ENCODE results near the gene SH3PXD2B.

SH3PXD2B gene

DNA sequence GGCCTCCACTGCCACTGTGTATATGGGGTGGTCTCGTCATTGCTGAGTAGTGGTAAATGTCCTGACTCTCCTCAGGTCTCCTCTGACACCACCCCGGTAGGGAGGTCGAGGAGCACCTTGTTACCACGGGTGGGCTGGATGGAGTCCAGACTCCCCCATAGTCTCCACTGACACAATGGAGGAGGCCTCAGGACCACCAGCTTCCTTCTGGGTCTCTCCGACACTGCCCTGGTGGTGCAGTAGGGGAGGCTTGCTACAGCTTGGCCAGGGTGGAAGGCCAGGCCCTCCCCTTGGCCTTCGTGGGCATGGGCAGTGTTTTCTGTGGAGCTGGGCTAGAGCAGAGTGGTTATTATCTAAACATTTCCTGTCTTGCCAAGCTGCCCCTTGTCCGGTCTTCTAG lies 15.4 kb upstream of the SH3PXD2B start:
- Histone ChIP-seq H3K27ac (replicated peaks) (no peak overlapping the region), H3K4me3 (replicated peaks; ENCODE audit: insufficient read depth, low read length) (no peak overlapping the region), H3K27me3 (ENCODE audit: insufficient read depth, poor library complexity, severe bottlenecking) (peaks cover 3% of the 10 kb centered on the region)
- DNase-seq (ENCODE audit: low read depth in 1 of 2, low spot score in 1 of 2): no peak
- no peak for TF ChIP-seq SPI1 (IDR thresholded peaks at IDR 0.05; ENCODE audit: borderline replicate concordance, low read depth)
- TF ChIP-seq, protein P1, sequence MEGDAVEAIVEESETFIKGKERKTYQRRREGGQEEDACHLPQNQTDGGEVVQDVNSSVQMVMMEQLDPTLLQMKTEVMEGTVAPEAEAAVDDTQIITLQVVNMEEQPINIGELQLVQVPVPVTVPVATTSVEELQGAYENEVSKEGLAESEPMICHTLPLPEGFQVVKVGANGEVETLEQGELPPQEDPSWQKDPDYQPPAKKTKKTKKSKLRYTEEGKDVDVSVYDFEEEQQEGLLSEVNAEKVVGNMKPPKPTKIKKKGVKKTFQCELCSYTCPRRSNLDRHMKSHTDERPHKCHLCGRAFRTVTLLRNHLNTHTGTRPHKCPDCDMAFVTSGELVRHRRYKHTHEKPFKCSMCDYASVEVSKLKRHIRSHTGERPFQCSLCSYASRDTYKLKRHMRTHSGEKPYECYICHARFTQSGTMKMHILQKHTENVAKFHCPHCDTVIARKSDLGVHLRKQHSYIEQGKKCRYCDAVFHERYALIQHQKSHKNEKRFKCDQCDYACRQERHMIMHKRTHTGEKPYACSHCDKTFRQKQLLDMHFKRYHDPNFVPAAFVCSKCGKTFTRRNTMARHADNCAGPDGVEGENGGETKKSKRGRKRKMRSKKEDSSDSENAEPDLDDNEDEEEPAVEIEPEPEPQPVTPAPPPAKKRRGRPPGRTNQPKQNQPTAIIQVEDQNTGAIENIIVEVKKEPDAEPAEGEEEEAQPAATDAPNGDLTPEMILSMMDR (IDR thresholded peaks at IDR 0.05; ENCODE audit: insufficient read depth, low read length): no peak
- no peak for TF ChIP-seq POLR2AphosphoS5 (IDR thresholded peaks at IDR 0.05; ENCODE audit: low read depth)
- TF ChIP-seq GABPA (IDR thresholded peaks at IDR 0.05; ENCODE audit: low read depth): no peak
- TF ChIP-seq, protein P2, sequence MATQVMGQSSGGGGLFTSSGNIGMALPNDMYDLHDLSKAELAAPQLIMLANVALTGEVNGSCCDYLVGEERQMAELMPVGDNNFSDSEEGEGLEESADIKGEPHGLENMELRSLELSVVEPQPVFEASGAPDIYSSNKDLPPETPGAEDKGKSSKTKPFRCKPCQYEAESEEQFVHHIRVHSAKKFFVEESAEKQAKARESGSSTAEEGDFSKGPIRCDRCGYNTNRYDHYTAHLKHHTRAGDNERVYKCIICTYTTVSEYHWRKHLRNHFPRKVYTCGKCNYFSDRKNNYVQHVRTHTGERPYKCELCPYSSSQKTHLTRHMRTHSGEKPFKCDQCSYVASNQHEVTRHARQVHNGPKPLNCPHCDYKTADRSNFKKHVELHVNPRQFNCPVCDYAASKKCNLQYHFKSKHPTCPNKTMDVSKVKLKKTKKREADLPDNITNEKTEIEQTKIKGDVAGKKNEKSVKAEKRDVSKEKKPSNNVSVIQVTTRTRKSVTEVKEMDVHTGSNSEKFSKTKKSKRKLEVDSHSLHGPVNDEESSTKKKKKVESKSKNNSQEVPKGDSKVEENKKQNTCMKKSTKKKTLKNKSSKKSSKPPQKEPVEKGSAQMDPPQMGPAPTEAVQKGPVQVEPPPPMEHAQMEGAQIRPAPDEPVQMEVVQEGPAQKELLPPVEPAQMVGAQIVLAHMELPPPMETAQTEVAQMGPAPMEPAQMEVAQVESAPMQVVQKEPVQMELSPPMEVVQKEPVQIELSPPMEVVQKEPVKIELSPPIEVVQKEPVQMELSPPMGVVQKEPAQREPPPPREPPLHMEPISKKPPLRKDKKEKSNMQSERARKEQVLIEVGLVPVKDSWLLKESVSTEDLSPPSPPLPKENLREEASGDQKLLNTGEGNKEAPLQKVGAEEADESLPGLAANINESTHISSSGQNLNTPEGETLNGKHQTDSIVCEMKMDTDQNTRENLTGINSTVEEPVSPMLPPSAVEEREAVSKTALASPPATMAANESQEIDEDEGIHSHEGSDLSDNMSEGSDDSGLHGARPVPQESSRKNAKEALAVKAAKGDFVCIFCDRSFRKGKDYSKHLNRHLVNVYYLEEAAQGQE (IDR thresholded peaks at IDR 0.05; ENCODE audit: insufficient replicate concordance, low read depth): no peak

DNA sequence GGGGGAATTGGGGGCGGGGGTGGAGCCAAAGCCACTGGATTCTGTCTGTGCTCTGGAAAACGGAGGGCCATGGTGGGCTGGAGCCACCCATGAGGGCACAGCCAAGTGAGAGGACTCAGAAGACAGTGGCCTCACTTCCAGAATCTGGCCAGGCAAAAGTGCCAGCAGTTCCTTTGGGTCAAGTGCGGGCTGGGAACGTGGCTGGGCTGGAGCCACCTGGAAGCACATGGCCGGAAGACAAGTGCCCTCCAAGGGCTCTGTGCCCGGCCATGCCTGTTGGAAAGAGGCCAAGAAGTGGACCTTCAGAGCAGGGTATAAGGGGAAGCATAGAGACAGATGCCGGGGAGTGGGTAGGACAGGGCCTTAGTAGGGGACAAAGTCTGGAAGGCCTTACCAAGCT lies 11.7 kb upstream of the SH3PXD2B start:
- TF ChIP-seq, protein P1 (IDR thresholded peaks at IDR 0.05; ENCODE audit: insufficient read depth, low read length): no peak
- TF ChIP-seq POLR2AphosphoS5 (IDR thresholded peaks at IDR 0.05; ENCODE audit: low read depth) (no peak), SPI1 (IDR thresholded peaks at IDR 0.05; ENCODE audit: borderline replicate concordance, low read depth) (no peak), GABPA (IDR thresholded peaks at IDR 0.05; ENCODE audit: low read depth) (no peak)
- TF ChIP-seq, protein P2 (IDR thresholded peaks at IDR 0.05; ENCODE audit: insufficient replicate concordance, low read depth): no peak
- Histone ChIP-seq H3K27ac (replicated peaks) (no peak overlapping the region), H3K27me3 (ENCODE audit: insufficient read depth, poor library complexity, severe bottlenecking) (no peaks in the 10 kb centered on the region), H3K4me3 (replicated peaks; ENCODE audit: insufficient read depth, low read length) (no peak overlapping the region)
- DNase-seq (ENCODE audit: low read depth in 1 of 2, low spot score in 1 of 2): no peak

DNA sequence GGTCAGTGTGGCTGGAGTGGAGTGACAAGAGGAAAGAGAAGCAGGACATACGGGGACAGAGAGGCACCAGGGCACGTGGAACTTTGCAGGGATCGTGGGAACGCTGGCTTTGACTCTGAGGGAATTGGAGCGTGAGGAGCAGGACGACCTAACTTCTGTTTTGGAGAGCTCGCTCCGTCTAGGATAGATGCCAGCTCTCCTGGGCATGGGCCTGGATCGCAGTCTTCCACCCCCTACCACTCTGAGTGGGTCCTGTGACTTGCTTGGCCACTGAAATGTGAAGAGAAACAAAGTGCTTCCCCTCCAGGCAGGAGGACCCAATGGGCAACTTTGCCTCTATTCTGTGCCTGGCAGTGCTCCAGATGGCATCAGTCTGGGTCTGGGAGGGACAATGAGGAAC lies 8.7 kb upstream of the SH3PXD2B start:
- H3K27me3 ChIP-seq (ENCODE audit: insufficient read depth, poor library complexity, severe bottlenecking): no peaks in the 10 kb centered on the region
- no peak overlapping the region for H3K4me3 ChIP-seq (replicated peaks; ENCODE audit: insufficient read depth, low read length)
- H3K27ac ChIP-seq (replicated peaks): no peak overlapping the region
- TF ChIP-seq, protein P2 (IDR thresholded peaks at IDR 0.05; ENCODE audit: insufficient replicate concordance, low read depth): no peak
- TF ChIP-seq SPI1 (IDR thresholded peaks at IDR 0.05; ENCODE audit: borderline replicate concordance, low read depth): no peak
- TF ChIP-seq POLR2AphosphoS5 (IDR thresholded peaks at IDR 0.05; ENCODE audit: low read depth): no peak
- TF ChIP-seq, protein P1 (IDR thresholded peaks at IDR 0.05; ENCODE audit: insufficient read depth, low read length): no peak
- TF ChIP-seq GABPA (IDR thresholded peaks at IDR 0.05; ENCODE audit: low read depth): no peak
- no peak for DNase-seq (ENCODE audit: low read depth in 1 of 2, low spot score in 1 of 2)
